ENCODE data around the gene CKAP2L. TPM values are rescaled to one million over a fixed set of nuclear protein-coding genes. Genes with fewer than 3 reads are reported as not detected.

CKAP2L gene
- total and polyA plus RNA-seq, 10 of the 15 experiments (the other 5 are each of a cell fraction or from before 2014, with no cell fraction given): 10.5 to 37.4 (median 20.2) TPM

GRCh38 chr2:112727276-112728028, 37.0 kb downstream of the CKAP2L start:
- Histone ChIP-seq H2AFZ (ENCODE audit: control insufficient read depth, low read depth, low read length) (no peak overlapping the region), H3K27ac (ENCODE audit: control insufficient read depth, insufficient read depth) (no peak overlapping the region), H4K20me1 (ENCODE audit: control insufficient read depth, insufficient read depth) (no peaks in the 10 kb centered on the region), H3K4me2 (ENCODE audit: control insufficient read depth, insufficient read depth) (no peak overlapping the region), H3K9me3 (replicated peaks; ENCODE audit: control insufficient read depth, insufficient read depth, low read length) (no peaks in the 10 kb centered on the region), H3K36me3 (ENCODE audit: control insufficient read depth in 2 of 2, insufficient read depth in 2 of 2, low read length in 1 of 2) (no peaks in the 10 kb centered on the region), H3K79me2 (ENCODE audit: control insufficient read depth, insufficient read depth, low read length) (no peaks in the 10 kb centered on the region), H3K27me3 (replicated peaks in 1 of 2; ENCODE audit: control insufficient read depth in 2 of 2, insufficient read depth in 2 of 2, low read length in 1 of 2) (no peaks in the 10 kb centered on the region), H3K4me3 (no peak overlapping the region), H3K9ac (ENCODE audit: control insufficient read depth, insufficient read depth, low read length) (no peak overlapping the region), H3K4me1 (ENCODE audit: control insufficient read depth, insufficient read depth, low read length) (peaks cover 22% of the 10 kb centered on the region)
- WGBS (ENCODE audit: insufficient coverage, insufficient replicate concordance, low lambda C conversion rate, missing lambda C conversion rate): 70% methylated on average over 19 of the region's 19 CpGs
- ChIA-PET RAD21 (ENCODE audit: unreplicated experiment) (interaction anchor here (0.7 to 10.7 kb wide), 20 partner anchors 10 to 231 kb away, joined by 3 to 494 read pairs (median 22); partner anchors contain the start of genes CHCHD5 and SLC20A1), CTCF (interaction anchor here (0.6 to 12.8 kb wide), 31 partner anchors 10 to 246 kb away, joined by 3 to 671 read pairs (median 8); partner anchors contain the start of genes CHCHD5 and SLC20A1), POLR2A (interaction anchor here (1.1 to 4.9 kb wide), 9 partner anchors 15 to 144 kb away, joined by 3 to 51 read pairs (median 11); no protein-coding TSS in a partner anchor), SMC1A (ENCODE audit: uncharacterized antibody, unreplicated experiment) (interaction anchor here (0.6 to 10.9 kb wide), 32 partner anchors 10 to 239 kb away, joined by 3 to 455 read pairs (median 10); partner anchors contain the start of genes CHCHD5 and SLC20A1)
- in situ Hi-C loops (cut with MboI) (no loop called here), intact Hi-C loops (cut with micrococcal nuclease; ENCODE audit: unreplicated experiment) (loop anchor here (5.0 kb wide), 1 partner anchor 245 kb away; the partner anchor contains the start of gene TTL)
- TF ChIP-seq ZZZ3 (IDR thresholded peaks at IDR 0.05; ENCODE audit: control insufficient read depth, insufficient read length, low read depth): no peak
- no peak for TF ChIP-seq ATF7 (IDR thresholded peaks at IDR 0.05; ENCODE audit: low read depth)
- TF ChIP-seq IRF4 (IDR thresholded peaks at IDR 0.05; ENCODE audit: low read depth, low read length): no peak
- TF ChIP-seq MTA2 (IDR thresholded peaks at IDR 0.05; ENCODE audit: low read depth): no peak
- TF ChIP-seq NBN (IDR thresholded peaks at IDR 0.05): no peak
- no peak for TF ChIP-seq EZH2 (IDR thresholded peaks at IDR 0.05; ENCODE audit: borderline replicate concordance, control insufficient read depth, low read depth, low read length)
- no peak for TF ChIP-seq IRF3 (IDR thresholded peaks at IDR 0.05)
- TF ChIP-seq EGR1 (IDR thresholded peaks at IDR 0.05; ENCODE audit: borderline replicate concordance in 1 of 2, low read depth in 2 of 2, low read length in 2 of 2): no peak
- no peak for TF ChIP-seq MTA3 (IDR thresholded peaks at IDR 0.05; ENCODE audit: borderline replicate concordance, low read length)
- no peak for TF ChIP-seq SREBF1 (IDR thresholded peaks at IDR 0.05; ENCODE audit: low read length)
- TF ChIP-seq ZNF384 (IDR thresholded peaks at IDR 0.05; ENCODE audit: borderline replicate concordance, low read depth, low read length): no peak
- ATAC-seq: no peak
- no peak for DNase-seq (ENCODE audit: low read depth, low spot score)
- BruUV-seq (replicated peaks): no TSS peak
- no peak for FAIRE-seq
